Measurements from ENCODE around the gene ELAVL1. TPM values are rescaled to one million over a fixed set of nuclear protein-coding genes. Genes with fewer than 3 reads are reported as not detected.
"Not testable (repeated sequence)": the region's sequence is repeated elsewhere in the genome, so short reads cannot be mapped to it uniquely, and the experiment has no call there.

The ELAVL1 gene
- total and polyA plus RNA-seq, 7 donors, result 22.3 to 57.9 (median 44.5) TPM

GRCh38 chr19:7965259-7965841 is 40.1 kb downstream of the ELAVL1 start:
- intact Hi-C loops (cut with DNase I), result no loop called here
- H3K27ac ChIP-seq, result no peak overlapping the region
- H3K27me3 ChIP-seq (ENCODE audit: insufficient read depth in 3 of 3, low read length in 2 of 3), result no peaks in the 10 kb centered on the region
- peaks cover 9 to 98% of the 10 kb centered on the region in 2 donors for H3K36me3 ChIP-seq (ENCODE audit: insufficient read depth in 1 of 2, low read depth in 1 of 2)
- no peaks in the 10 kb centered on the region for H3K9me3 ChIP-seq
- ATAC-seq, result no peak
- WGBS, 3 donors, result 84 to 90% (median 86%) methylated on average over 12 of the region's 12 CpGs
- no peak for TF ChIP-seq CTCF (IDR thresholded peaks at IDR 0.05)
- no peak for DNase-seq
- H3K4me1 ChIP-seq, result no peaks in the 10 kb centered on the region
- no peak overlapping the region for H3K4me3 ChIP-seq

DNA sequence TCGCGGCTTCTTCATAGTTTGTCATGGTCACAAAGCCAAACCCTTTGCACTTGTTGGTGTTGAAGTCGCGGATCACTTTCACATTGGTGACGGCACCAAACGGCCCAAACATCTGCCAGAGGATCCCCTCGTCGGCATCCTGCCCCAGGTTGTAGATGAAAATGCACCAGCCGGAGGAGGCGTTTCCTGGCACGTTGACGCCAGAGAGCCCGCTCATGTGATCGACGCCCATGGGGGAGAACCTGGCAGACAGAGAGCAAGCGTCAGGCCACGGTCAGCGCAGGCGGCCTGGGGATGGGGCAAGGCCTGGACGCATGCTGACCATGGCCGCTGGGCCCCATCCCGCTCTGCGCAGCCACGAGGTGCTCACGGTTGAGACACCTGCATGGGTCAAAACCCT is 41.9 kb downstream of the ELAVL1 start:
- no peaks in the 10 kb centered on the region for H3K4me1 ChIP-seq
- intact Hi-C loops (cut with DNase I), result no loop called here
- no peak for DNase-seq
- ATAC-seq, result no peak
- WGBS, 3 donors, result 91 to 93% (median 92%) methylated on average over 25 of the region's 25 CpGs
- no peaks in the 10 kb centered on the region for H3K27me3 ChIP-seq (ENCODE audit: insufficient read depth in 3 of 3, low read length in 2 of 3)
- H3K9me3 ChIP-seq, result no peaks in the 10 kb centered on the region
- TF ChIP-seq CTCF (IDR thresholded peaks at IDR 0.05), result no peak
- no peak overlapping the region for H3K27ac ChIP-seq
- peaks cover 9 to 93% of the 10 kb centered on the region in 2 donors for H3K36me3 ChIP-seq (ENCODE audit: insufficient read depth in 1 of 2, low read depth in 1 of 2)
- no peak overlapping the region for H3K4me3 ChIP-seq

DNA sequence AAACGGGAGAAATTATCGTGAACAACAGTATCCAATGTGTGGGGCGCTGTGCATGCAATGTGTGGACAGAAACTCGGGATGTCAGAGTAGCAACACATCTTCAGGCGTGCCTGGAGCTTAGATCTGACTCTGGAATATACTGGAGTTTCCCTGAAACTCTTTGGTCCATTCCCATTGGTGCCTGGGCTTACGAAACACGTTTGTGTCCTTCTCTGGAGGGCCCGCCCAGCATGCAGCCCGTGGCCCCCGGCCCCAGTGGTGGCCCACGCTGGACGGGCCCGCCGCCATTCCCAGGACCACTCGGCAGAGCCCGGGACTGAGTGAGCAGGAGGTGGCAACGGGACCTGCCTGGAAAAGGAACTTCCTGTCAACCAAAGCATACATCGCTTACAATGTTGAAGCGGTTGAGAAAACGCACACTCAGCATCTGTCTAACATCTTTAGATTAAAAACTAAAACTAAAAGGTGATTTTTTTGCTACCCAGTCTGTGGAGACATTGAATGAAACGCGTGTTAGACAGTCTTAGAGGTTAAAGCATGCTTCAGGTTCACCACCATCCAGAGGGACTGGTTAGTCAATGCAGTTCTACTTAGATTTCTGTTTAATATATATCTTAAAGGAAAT is 42.7 kb downstream of the ELAVL1 start:
- Histone ChIP-seq H3K4me3 (no peak overlapping the region), H3K9me3 (no peaks in the 10 kb centered on the region), H3K27me3 (ENCODE audit: insufficient read depth in 3 of 3, low read length in 2 of 3) (no peaks in the 10 kb centered on the region), H3K36me3 (ENCODE audit: insufficient read depth in 1 of 2, low read depth in 1 of 2) (peaks cover 9 to 93% of the 10 kb centered on the region in 2 donors), H3K4me1 (no peaks in the 10 kb centered on the region), H3K27ac (no peak overlapping the region)
- 87 to 92% (median 88%) methylated on average over 22 of the region's 22 CpGs for whole genome bisulfite sequencing, 3 donors
- ATAC-seq (no peak), DNase-seq (no peak)
- intact Hi-C loops (cut with DNase I), result no loop called here
- TF ChIP-seq CTCF (IDR thresholded peaks at IDR 0.05), result no peak

- Histone ChIP-seq H3K27ac (no peak overlapping the region), H3K27me3 (ENCODE audit: insufficient read depth in 3 of 3, low read length in 2 of 3) (no peaks in the 10 kb centered on the region), H3K4me1 (no peaks in the 10 kb centered on the region), H3K9me3 (no peaks in the 10 kb centered on the region), H3K36me3 (ENCODE audit: insufficient read depth in 1 of 2, low read depth in 1 of 2) (peaks cover 4 to 89% of the 10 kb centered on the region in 2 donors), H3K4me3 (no peak overlapping the region)
- DNase-seq, result no peak
- intact Hi-C loops (cut with DNase I), result no loop called here
- no peak for TF ChIP-seq CTCF (IDR thresholded peaks at IDR 0.05)
- 88 to 94% (median 90%) methylated on average over 13 of the region's 13 CpGs for WGBS, 3 donors
- no peak for ATAC-seq
These were observed 43.4 kb downstream of the ELAVL1 start for GRCh38 chr19:7961920-7962626.

DNA sequence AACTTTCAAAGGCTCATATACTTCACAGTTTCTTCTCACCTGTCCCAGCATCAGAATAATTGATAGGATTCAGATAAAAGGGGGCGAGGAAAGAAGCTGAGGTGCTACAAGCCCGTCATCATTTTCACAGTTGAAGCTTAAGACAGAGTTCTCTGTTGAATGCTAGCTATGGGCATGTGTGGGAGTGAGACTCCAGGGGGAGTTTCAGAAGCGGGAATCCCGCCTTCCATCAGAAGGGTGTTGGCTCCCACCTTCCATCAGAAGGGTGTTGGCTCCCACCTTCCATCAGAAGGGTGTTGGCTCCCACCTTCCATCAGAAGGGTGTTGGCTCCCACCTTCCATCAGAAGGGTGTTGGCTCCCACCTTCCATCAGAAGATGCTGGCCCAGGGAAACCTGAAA is 44.4 kb downstream of the ELAVL1 start:
- H3K9me3 ChIP-seq; ATAC-seq; intact Hi-C loops (cut with DNase I); H3K4me3 ChIP-seq; H3K4me1 ChIP-seq; H3K27ac ChIP-seq; DNase-seq; H3K27me3 ChIP-seq (ENCODE audit: insufficient read depth in 3 of 3, low read length in 2 of 3): not testable (repeated sequence)
- peaks cover 0 to 80% of the 10 kb centered on the region in 2 donors for H3K36me3 ChIP-seq (ENCODE audit: insufficient read depth in 1 of 2, low read depth in 1 of 2)
- WGBS, 3 donors, result 93 to 96% (median 94%) methylated on average over 4 of the region's 4 CpGs
